HepG2 (cell line): ENCODE data around the gene SDHD. TPM values are rescaled to one million over a fixed set of nuclear protein-coding genes. Genes with fewer than 3 reads are reported as not detected.

Experiments used
- ARHGAP35 ChIP-seq: sonication (generic); formaldehyde crosslinking; IDR thresholded peaks from 2 replicates; pipeline ENCODE4 v1.9.0; 2022; ENCODE audit warnings: mild to moderate bottlenecking, inconsistent platforms, moderate library complexity, missing genetic modification reagents, borderline replicate concordance
- CCDC6 ChIP-seq: sonication (generic); formaldehyde crosslinking; IDR thresholded peaks from 2 replicates; pipeline ENCODE4 v1.8.1; 2022; ENCODE audit warnings: mild to moderate bottlenecking, missing genetic modification reagents, moderate library complexity
- HCFC1 ChIP-seq: fragments of 150-350 bp; IDR thresholded peaks from 2 replicates; pipeline ENCODE4 v1.6.1; 2014; ENCODE audit warnings: low read depth, low read length
- IKZF4 ChIP-seq: sonication (generic); formaldehyde crosslinking; IDR thresholded peaks from 2 replicates; pipeline ENCODE4 v1.5.1; 2020; ENCODE audit warnings: borderline replicate concordance, mild to moderate bottlenecking, low read depth, missing genetic modification reagents; ENCODE audit errors: not compliant biosample characterization
- NCOA2 ChIP-seq: sonication (generic); formaldehyde crosslinking; IDR thresholded peaks from 2 replicates; pipeline ENCODE4 v1.8.0; 2022; ENCODE audit warnings: inconsistent platforms
- PHB2 ChIP-seq: fragments of 450-650 bp; IDR thresholded peaks from 2 replicates; pipeline ENCODE4 v1.6.1; 2018; ENCODE audit not compliant: partially characterized antibody
- PLRG1 ChIP-seq: fragments of 450-650 bp; conservative IDR thresholded peaks from 2 replicates; pipeline ENCODE4 v1.6.1; 2016
- RCOR2 ChIP-seq: IDR thresholded peaks from 2 replicates; pipeline ENCODE4 v1.6.1; 2016; ENCODE audit warnings: missing biosample characterization, missing genetic modification reagents
- REXO4 ChIP-seq: sonication (generic); formaldehyde crosslinking; IDR thresholded peaks from 2 replicates; pipeline ENCODE4 v1.8.0; 2022; ENCODE audit warnings: missing genetic modification reagents, mild to moderate bottlenecking, borderline replicate concordance
- SYNCRIP ChIP-seq: fragments of 200-400 bp; formaldehyde crosslinking; IDR thresholded peaks from 2 replicates; pipeline ENCODE4 v1.6.1; 2018; ENCODE audit warnings: mild to moderate bottlenecking, low read depth, low read length; ENCODE audit not compliant: insufficient read depth
- TEF ChIP-seq: sonication (generic); formaldehyde crosslinking; IDR thresholded peaks from 2 replicates; pipeline ENCODE4 v1.5.0; 2020; ENCODE audit warnings: missing genetic modification reagents
- YEATS4 ChIP-seq: sonication (generic); formaldehyde crosslinking; IDR thresholded peaks from 2 replicates; pipeline ENCODE4 v1.4.0; 2020; ENCODE audit warnings: missing genetic modification reagents, borderline replicate concordance
- ZBTB20 ChIP-seq: sonication (generic); formaldehyde crosslinking; IDR thresholded peaks from 2 replicates; pipeline ENCODE4 v1.8.1; 2023; ENCODE audit warnings: missing genetic modification reagents, low read depth, mild to moderate bottlenecking, borderline replicate concordance
- ZBTB40 ChIP-seq, 2 experiments: fragments of 450-650 bp in 1 of 2; sonication (generic) in 1 of 2; formaldehyde crosslinking in 1 of 2; IDR thresholded peaks; 2 replicates each; pipeline versions ENCODE4 v1.6.1 to v1.8.0; 2016 to 2022; ENCODE audit warnings: antibody characterized with exemption in 1 of 2, mild to moderate bottlenecking in 1 of 2, missing genetic modification reagents in 1 of 2
- ZKSCAN1 ChIP-seq: fragments of 150-350 bp; IDR thresholded peaks from 2 replicates; pipeline ENCODE4 v1.6.1; 2014; ENCODE audit warnings: low read length
- ZMAT5 ChIP-seq: sonication (generic); formaldehyde crosslinking; IDR thresholded peaks from 2 replicates; pipeline ENCODE4 v1.5.0; 2020; ENCODE audit warnings: mild to moderate bottlenecking, low read depth, missing genetic modification reagents, borderline replicate concordance
- ZNF274 ChIP-seq: sonication (generic); formaldehyde crosslinking; IDR thresholded peaks from 2 replicates; pipeline ENCODE4 v1.5.1; 2020; ENCODE audit warnings: mild to moderate bottlenecking, missing genetic modification reagents
- ZNF34 ChIP-seq: sonication (generic); formaldehyde crosslinking; IDR thresholded peaks from 2 replicates; pipeline ENCODE4 v1.4.0; 2020; ENCODE audit warnings: mild to moderate bottlenecking, missing genetic modification reagents, borderline replicate concordance
- ZNF670 ChIP-seq: sonication (generic); formaldehyde crosslinking; IDR thresholded peaks from 2 replicates; pipeline ENCODE4 v1.8.0; 2022; ENCODE audit warnings: mild to moderate bottlenecking, missing genetic modification reagents, borderline replicate concordance
- ZNF841 ChIP-seq: sonication (generic); formaldehyde crosslinking; IDR thresholded peaks from 2 replicates; pipeline ENCODE4 v1.8.1; 2023; ENCODE audit warnings: missing genetic modification reagents, borderline replicate concordance
- polyA plus RNA-seq, 8 experiments: library from polyadenylated mRNA; depleted of rRNA in 3 of 8; stranded (reverse) in 7 of 8; unstranded in 1 of 8; fragments of >200 nt; fragmentation: Illumina TruSeq in 4 of 8; extraction: Trizol in 4 of 8; gene quantifications; 2 replicates each; pipeline versions ENCODE4 v1.2.1 to v1.2.3, GENCODE V29; 2011 to 2016; ENCODE audit warnings: low read depth in 4 of 8, missing spikeins in 1 of 8, mixed read lengths in 1 of 8; ENCODE audit not compliant: insufficient read depth in 1 of 8
- total RNA-seq, 5 experiments: library from RNA; depleted of rRNA; stranded (reverse); fragments of >200 nt; fragmentation: Illumina TruSeq; extraction: Trizol; gene quantifications; 2 replicates each; pipeline ENCODE4 v1.2.3, GENCODE V29; 2016; ENCODE audit warnings: low read depth in 1 of 5

The SDHD gene
- total and polyA plus RNA-seq, 2 of the 13 experiments (the other 11 are each of a cell fraction or from before 2014, with no cell fraction given), result 117 to 123 TPM

GRCh38 chr11:112086422-112087191, at the start of gene SDHD, which contains the start of gene TIMM8B (continued):
- TF ChIP-seq ZBTB20 (CRISPR knock-in tag), result peak; percentile 72; the same call in 1 of the 2 replicates
- no peak for TF ChIP-seq PHB2
- peak; percentile 90 for TF ChIP-seq ZBTB40 (IDR thresholded peaks at IDR 0.05)
- no peak for TF ChIP-seq ZBTB40 (CRISPR knock-in tag; IDR thresholded peaks at IDR 0.05)
- TF ChIP-seq TEF (CRISPR knock-in tag), result no peak
- TF ChIP-seq ZNF274, result peak; percentile 92; the same call in 1 of the 2 replicates
- TF ChIP-seq RCOR2, result no peak
- TF ChIP-seq REXO4 (CRISPR knock-in tag), result no peak
- no peak for TF ChIP-seq ZNF34
- TF ChIP-seq SYNCRIP, result no peak
- TF ChIP-seq ZMAT5 (CRISPR knock-in tag), result no peak
- peak; percentile 48 for TF ChIP-seq NCOA2 (CRISPR knock-in tag)
- peak; percentile 56; the same call in 1 of the 2 replicates for TF ChIP-seq CCDC6 (CRISPR knock-in tag)
- no peak for TF ChIP-seq PLRG1
- TF ChIP-seq ZNF670 (CRISPR knock-in tag), result peak; percentile 51; the same call in 1 of the 2 replicates
- peak; percentile 81; the same call in 1 of the 2 replicates for TF ChIP-seq YEATS4 (CRISPR knock-in tag)
- TF ChIP-seq HCFC1, result peak; percentile 67
- TF ChIP-seq ARHGAP35, result no peak
- TF ChIP-seq ZNF841 (CRISPR knock-in tag), result no peak
- TF ChIP-seq IKZF4, result peak; percentile 74
- TF ChIP-seq ZKSCAN1, result no peak
